ENCODE data around the gene CISH. TPM values are rescaled to one million over a fixed set of nuclear protein-coding genes. Genes with fewer than 3 reads are reported as not detected.

Gene CISH
- total RNA-seq, 2 donors from 2014 or later = 4.1 to 13.3 TPM

DNA sequence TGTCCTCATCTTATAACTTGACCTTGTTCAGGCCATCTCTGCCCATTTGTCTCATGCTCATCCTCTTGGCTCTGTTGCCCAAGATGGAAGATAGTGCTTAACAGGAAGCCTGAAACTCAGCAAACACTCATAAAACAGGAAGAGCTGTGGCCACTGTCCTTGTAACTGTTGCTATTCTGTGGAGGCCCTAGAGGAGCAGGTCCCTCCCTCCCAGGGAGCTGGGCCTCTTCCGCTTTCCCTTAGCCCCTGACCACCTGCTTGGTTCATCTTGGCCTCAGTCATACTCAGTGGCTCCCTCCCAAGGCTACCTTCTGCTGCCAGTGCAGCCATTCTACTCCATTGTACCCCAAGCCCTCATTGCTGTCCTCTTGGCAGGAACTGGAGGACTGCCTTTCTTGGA lies 8.8 kb upstream of the CISH start:
- Histone ChIP-seq H3K4me3 (no peak overlapping the region), H3K27ac (no peak overlapping the region), H3K36me3 (no peaks in the 10 kb centered on the region), H3K9me3 (no peaks in the 10 kb centered on the region), H3K4me1 (ENCODE audit: control insufficient read depth in 1 of 2, low read depth in 2 of 2) (peaks cover 3 to 46% of the 10 kb centered on the region in 2 donors), H3K27me3 (replicated peaks; ENCODE audit: insufficient read depth) (no peaks in the 10 kb centered on the region)
- DNase-seq (ENCODE audit: low spot score) (no peak), ATAC-seq (ENCODE audit: insufficient number of reproducible peaks, low FRiP score, low read depth) (no peak)
- TF ChIP-seq CTCF (IDR thresholded peaks at IDR 0.05) = no peak

DNA sequence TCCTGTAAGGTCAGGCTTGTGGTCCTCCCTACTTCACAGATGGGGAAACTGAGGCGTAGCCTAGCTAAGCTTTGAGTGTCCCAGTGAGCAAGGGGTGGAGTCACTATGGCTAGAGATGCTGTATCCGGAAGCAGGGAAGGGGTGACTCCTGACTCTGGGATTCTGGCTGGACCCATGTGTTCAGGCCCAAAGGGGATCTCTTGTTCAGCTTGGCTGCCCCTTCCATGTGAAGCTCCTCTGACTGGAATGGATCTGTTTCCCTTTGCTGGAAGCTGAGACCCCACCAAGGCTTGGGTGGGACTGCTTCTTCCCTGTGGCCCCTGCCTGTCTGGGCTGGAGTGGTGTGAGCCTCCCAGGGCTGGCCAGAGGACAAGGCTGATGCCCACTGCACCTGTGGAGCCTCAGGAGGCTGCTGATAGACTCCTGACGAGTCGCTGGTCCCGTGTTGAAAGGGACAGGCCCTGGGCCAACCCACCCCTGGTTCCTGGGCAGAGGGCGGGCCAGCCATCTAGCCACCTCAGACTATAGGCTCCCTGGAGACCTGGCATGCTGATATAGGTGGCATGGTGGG lies 6.4 kb upstream of the CISH start:
- H3K4me3 ChIP-seq = peak overlapping the region; percentile 90
- ATAC-seq (ENCODE audit: insufficient number of reproducible peaks, low FRiP score, low read depth) = no peak

DNA sequence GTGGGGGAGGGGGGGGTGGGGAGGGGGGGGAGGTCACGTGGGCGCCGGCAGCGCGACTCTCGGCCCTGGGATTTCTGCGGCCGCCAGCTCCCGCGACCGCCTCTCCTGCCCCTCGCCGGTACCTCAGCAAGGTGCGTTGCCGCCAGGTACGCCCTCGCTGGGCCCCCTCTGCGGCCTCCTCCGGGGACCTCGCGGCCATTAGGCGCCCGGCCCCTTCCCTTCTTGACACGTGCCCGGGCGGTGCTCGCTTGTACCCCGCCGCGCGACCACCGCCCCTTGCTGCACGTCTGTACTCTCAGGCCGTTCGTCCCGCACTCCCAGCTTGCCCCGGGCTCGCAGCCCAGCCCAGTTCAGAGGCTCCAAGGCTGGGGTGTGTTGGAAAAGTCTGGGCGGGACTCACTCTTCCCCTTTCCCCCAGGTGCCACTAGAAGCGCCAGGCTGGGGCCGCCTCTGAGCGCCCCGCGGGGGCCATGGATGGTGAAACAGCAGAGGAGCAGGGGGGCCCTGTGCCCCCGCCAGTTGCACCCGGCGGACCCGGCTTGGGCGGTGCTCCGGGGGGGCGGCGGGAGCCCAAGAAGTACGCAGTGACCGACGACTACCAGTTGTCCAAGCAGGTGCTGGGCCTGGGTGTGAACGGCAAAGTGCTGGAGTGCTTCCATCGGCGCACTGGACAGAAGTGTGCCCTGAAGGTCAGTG lies 5.7 kb upstream of the CISH start, which contains the start of gene MAPKAPK3:
MAPKAPK3 (plus strand) TSS at position 56 of the 696 bp plus-strand sequence; CDS start at position 471, 415 bp downstream.
- Histone ChIP-seq H3K27ac (peak within 1 kb of the TSS; percentile 73 to 78), H3K36me3 (no peaks in the 10 kb centered on the region), H3K4me3 (peak within 1 kb of the TSS; percentile 90), H3K4me1 (ENCODE audit: control insufficient read depth in 1 of 2, low read depth in 2 of 2) (peaks cover 6 to 46% of the 10 kb centered on the region in 2 donors), H3K9me3 (no peaks in the 10 kb centered on the region), H3K27me3 (replicated peaks; ENCODE audit: insufficient read depth) (no peaks in the 10 kb centered on the region)
- DNase-seq (ENCODE audit: low spot score) (no peak), ATAC-seq (ENCODE audit: insufficient number of reproducible peaks, low FRiP score, low read depth) (no peak)
- no peak for TF ChIP-seq CTCF (IDR thresholded peaks at IDR 0.05)

More for the DNA sequence above, 6.4 kb upstream of the CISH start:
- H3K27me3 ChIP-seq (replicated peaks; ENCODE audit: insufficient read depth) = no peaks in the 10 kb centered on the region
- no peak for DNase-seq (ENCODE audit: low spot score)
- H3K4me1 ChIP-seq (ENCODE audit: control insufficient read depth in 1 of 2, low read depth in 2 of 2) = peaks cover 3 to 39% of the 10 kb centered on the region in 2 donors
- H3K36me3 ChIP-seq = no peaks in the 10 kb centered on the region
- H3K27ac ChIP-seq = peak overlapping the region; percentile 30 to 60
- H3K9me3 ChIP-seq = no peaks in the 10 kb centered on the region
- no peak for TF ChIP-seq CTCF (IDR thresholded peaks at IDR 0.05)

DNA sequence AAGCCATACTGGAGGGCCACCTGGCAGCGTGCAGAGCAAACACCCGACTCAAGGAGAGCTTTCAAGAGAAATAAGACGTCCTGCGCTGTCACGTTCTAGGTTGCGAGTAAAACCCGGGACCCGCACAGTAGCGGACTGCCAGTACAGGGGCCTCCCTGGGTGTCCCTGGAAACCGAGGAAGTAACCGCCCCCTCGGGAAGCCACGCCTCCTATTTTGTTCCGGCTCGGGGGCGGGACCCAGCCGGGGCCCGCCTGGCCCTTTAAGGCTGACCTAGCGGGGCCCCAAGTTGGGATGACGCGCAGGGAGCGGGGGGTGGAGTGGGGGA lies 5.2 kb upstream of the CISH start:
- H3K4me3 ChIP-seq = peak overlapping the region; percentile 90
- no peaks in the 10 kb centered on the region for H3K36me3 ChIP-seq
- DNase-seq (ENCODE audit: low spot score) = peak; percentile 53
- no peaks in the 10 kb centered on the region for H3K9me3 ChIP-seq
- no peaks in the 10 kb centered on the region for H3K27me3 ChIP-seq (replicated peaks; ENCODE audit: insufficient read depth)
- peak overlapping the region; percentile 60 to 78 for H3K27ac ChIP-seq
- peak; percentile 84 for ATAC-seq (ENCODE audit: insufficient number of reproducible peaks, low FRiP score, low read depth)
- no peak for TF ChIP-seq CTCF (IDR thresholded peaks at IDR 0.05)
- H3K4me1 ChIP-seq (ENCODE audit: control insufficient read depth in 1 of 2, low read depth in 2 of 2) = peaks cover 6 to 48% of the 10 kb centered on the region in 2 donors

DNA sequence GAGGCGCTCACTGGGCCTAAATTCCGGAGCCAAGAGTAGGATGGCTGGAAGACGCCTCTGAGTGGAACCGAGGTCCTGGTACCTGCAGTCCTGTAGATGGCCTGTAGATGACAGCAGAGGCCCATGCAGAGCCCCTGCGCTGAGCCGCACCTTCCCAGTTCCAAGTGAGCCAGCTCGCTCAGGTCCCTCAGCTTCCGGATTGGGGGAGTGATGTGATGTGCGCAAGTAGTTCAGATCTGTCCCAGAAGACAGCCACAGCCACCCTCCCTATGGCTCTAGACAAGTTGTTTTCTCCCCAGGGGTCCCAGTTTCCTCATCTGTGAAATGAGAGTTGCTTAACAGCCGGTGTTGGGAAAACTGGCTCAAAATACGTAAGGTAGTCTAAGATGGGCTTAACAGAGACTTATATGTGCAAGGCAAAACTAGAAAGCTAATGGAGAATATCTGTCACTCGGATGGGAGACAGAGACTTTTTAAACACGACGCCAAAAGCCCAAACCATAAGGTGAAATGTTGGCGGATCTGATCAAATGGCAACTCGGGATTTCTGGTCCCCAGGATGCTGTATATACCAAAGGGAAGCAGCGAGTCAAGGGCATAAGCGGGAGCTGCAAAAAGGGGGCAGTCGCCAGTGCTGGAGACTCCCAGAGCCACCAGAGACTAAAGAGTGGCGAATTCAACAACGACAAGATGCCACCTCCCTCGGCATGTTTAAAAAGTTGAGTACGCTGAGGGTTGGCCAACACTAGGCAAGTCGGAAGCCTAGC lies 4.6 kb upstream of the CISH start:
- Histone ChIP-seq H3K4me3 (peak overlapping the region; percentile 90), H3K27ac (peak overlapping the region; percentile 60 to 78), H3K9me3 (no peaks in the 10 kb centered on the region), H3K36me3 (no peaks in the 10 kb centered on the region), H3K4me1 (ENCODE audit: control insufficient read depth in 1 of 2, low read depth in 2 of 2) (peaks cover 6 to 50% of the 10 kb centered on the region in 2 donors), H3K27me3 (replicated peaks; ENCODE audit: insufficient read depth) (no peaks in the 10 kb centered on the region)
- TF ChIP-seq CTCF (IDR thresholded peaks at IDR 0.05) = peak; percentile 99
- peak; percentile 23 for ATAC-seq (ENCODE audit: insufficient number of reproducible peaks, low FRiP score, low read depth)
- DNase-seq (ENCODE audit: low spot score) = peak; percentile 67

All from thoracic aorta (tissue), 2 donors.